Neural crest cell (in vitro differentiated cells): ENCODE data around the gene DACT3. TPM values are rescaled to one million over a fixed set of nuclear protein-coding genes. Genes with fewer than 3 reads are reported as not detected.
A peak's percentile ranks its signal among the peaks of the same experiment; 100 is the strongest.

ENCODE experiments used
- DNase-seq: peaks from one replicate; pipeline ENCODE4 v3.0.0; 2021; ENCODE audit warnings: low read depth, mixed read lengths, low spot score
- H3K27ac Mint-ChIP-seq: one replicate; pipeline ENCODE4 v1.8.0; 2021; ENCODE audit warnings: mild to moderate bottlenecking, mixed read lengths; ENCODE audit not compliant: unreplicated experiment
- H3K27me3 Mint-ChIP-seq: 2 replicates; pipeline ENCODE4 v1.8.0; 2021; ENCODE audit warnings: low read depth, mild to moderate bottlenecking, mixed read lengths
- H3K36me3 Mint-ChIP-seq: 2 replicates; pipeline ENCODE4 v1.8.0; 2021; ENCODE audit warnings: low read depth, mild to moderate bottlenecking, mixed read lengths
- H3K4me1 Mint-ChIP-seq: 2 replicates; pipeline ENCODE4 v1.8.0; 2021; ENCODE audit warnings: mixed read lengths
- H3K4me3 Mint-ChIP-seq: one replicate; pipeline ENCODE4 v1.8.0; 2021; ENCODE audit warnings: mild to moderate bottlenecking, mixed read lengths
- H3K9me3 Mint-ChIP-seq: 2 replicates; pipeline ENCODE4 v1.8.0; 2021; ENCODE audit warnings: mixed read lengths
- total RNA-seq: library from RNA; stranded (reverse); gene quantifications from 2 replicates; pipeline ENCODE4 v1.2.1, GENCODE V29; 2021
- TF ChIP-seq, protein P1 (sequence below): fragments of 200-600 bp; sonication (generic); conservative IDR thresholded peaks from 2 replicates; pipeline ENCODE4 v1.5.0; 2021; ENCODE audit warnings: antibody characterized with exemption, mild to moderate bottlenecking

Gene DACT3
- total RNA-seq, 1 donor from 2014 or later = 7.4 TPM

DNA sequence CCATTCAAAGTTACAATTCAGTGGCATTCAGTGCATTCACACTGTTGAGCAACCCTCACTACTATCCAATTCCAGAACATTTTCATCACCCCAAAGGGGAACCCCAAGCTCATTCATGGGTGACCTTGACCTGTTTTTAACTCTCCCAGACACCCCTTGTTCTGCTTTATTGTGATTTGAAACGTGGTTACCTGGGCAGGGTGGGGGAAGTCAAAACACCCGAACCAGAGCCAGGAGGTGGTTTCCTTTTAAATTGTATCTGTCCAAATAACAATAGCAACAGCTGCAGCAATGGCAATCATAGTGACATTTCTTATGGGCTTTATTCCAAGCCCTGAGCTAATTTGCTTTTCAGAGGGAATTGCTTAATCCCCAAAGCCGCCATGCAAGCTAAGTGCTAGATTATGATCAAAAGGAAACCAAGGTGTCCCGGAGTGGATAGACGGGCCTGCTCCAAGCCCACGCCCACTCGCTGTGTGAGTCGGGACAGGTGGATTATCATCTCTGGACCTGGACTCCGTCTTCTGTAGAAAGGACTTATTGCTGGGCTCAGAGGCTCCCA lies 42.2 kb downstream of the DACT3 start:
- DNase-seq = no peak
- Mint-ChIP-seq H3K27ac (no peak overlapping the region), H3K36me3 (no peaks in the 10 kb centered on the region), H3K4me1 (peaks cover 25% of the 10 kb centered on the region), H3K4me3 (no peak overlapping the region), H3K9me3 (no peaks in the 10 kb centered on the region), H3K27me3 (no peaks in the 10 kb centered on the region)
- TF ChIP-seq, protein P1, sequence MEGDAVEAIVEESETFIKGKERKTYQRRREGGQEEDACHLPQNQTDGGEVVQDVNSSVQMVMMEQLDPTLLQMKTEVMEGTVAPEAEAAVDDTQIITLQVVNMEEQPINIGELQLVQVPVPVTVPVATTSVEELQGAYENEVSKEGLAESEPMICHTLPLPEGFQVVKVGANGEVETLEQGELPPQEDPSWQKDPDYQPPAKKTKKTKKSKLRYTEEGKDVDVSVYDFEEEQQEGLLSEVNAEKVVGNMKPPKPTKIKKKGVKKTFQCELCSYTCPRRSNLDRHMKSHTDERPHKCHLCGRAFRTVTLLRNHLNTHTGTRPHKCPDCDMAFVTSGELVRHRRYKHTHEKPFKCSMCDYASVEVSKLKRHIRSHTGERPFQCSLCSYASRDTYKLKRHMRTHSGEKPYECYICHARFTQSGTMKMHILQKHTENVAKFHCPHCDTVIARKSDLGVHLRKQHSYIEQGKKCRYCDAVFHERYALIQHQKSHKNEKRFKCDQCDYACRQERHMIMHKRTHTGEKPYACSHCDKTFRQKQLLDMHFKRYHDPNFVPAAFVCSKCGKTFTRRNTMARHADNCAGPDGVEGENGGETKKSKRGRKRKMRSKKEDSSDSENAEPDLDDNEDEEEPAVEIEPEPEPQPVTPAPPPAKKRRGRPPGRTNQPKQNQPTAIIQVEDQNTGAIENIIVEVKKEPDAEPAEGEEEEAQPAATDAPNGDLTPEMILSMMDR = no peak

DNA sequence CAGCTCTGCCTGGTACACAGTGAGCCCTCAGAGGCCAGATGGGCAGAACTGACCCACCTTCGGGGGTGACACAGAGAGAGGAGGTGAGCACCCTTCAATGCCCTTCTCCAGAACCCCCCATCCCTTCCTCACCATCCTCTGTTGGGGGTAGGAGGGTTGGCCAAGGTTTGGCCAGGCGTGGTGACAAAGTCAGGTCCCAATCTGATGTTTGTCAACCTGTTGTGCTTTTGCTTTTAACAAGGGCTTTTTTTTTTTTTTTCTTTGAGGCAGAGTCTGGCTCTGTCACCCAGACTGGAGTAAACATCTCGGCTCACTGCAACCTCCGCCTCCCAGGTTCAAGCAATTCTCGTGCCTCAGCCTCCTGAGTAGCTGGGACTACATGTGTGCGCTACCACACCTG lies 43.4 kb downstream of the DACT3 start:
- H3K9me3 Mint-ChIP-seq = no peaks in the 10 kb centered on the region
- DNase-seq = no peak
- H3K27me3 Mint-ChIP-seq = no peaks in the 10 kb centered on the region
- TF ChIP-seq, protein P1 = no peak
- no peak overlapping the region for H3K27ac Mint-ChIP-seq
- H3K4me3 Mint-ChIP-seq = no peak overlapping the region
- peaks cover 26% of the 10 kb centered on the region for H3K4me1 Mint-ChIP-seq
- H3K36me3 Mint-ChIP-seq = no peaks in the 10 kb centered on the region

DNA sequence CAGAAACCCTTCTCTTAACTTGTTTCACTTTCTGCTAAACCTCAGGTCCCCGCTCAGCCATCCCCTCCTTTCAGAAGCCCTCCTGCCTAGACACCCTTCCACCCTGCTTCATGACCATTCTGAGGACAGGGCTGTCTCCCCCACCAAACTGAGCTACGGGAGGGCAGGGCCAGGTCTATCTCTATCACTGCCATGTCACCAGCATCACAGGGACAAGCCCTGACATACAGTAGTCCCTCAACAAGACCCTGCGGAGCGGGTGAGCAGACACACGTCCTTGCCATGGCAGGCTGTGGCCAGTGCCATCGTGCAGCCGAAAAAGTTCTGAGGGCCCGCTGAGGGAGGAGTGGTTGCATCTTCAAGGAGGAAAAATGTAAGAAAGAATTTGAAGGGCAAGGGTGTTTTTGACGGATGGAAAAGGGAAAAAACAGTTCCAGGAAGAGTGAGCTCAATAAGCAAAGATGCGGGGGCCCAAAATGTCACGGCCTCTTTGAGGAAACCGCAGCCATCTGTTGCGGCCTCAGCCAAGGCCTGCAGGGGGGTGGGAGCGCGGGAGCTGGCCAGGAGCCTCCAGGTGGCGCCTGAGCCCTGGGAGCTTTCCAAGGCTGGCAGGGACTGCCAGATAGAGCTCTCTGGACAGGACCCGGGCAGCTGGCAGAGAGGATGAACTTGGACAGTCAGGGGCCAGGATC lies 44.2 kb downstream of the DACT3 start:
- H3K4me3 Mint-ChIP-seq = no peak overlapping the region
- H3K9me3 Mint-ChIP-seq = no peaks in the 10 kb centered on the region
- H3K36me3 Mint-ChIP-seq = no peaks in the 10 kb centered on the region
- H3K27me3 Mint-ChIP-seq = no peaks in the 10 kb centered on the region
- peaks cover 26% of the 10 kb centered on the region for H3K4me1 Mint-ChIP-seq
- peak; percentile 45 for DNase-seq
- TF ChIP-seq, protein P1 = peak; percentile 57
- H3K27ac Mint-ChIP-seq = peak overlapping the region; percentile 91

DNA sequence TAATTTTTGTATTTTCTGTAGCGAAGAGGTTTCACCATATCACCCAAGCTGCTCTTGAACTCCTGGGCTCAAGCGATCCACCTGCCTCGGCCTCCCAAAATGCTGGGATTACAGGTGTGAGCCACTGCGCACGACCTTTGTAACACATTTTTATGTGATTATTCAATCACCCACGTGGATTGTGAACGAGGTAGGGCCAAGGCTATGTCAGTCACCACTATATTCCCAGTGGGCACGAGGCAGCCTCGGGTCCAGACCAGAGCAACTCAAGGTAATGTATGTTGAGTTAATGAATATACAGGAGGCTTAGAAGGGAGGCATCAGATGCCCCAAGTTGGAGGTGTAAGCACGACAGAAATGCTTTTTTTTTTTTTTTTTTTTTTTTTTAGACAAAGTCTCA lies 45.0 kb downstream of the DACT3 start:
- no peaks in the 10 kb centered on the region for H3K27me3 Mint-ChIP-seq
- no peaks in the 10 kb centered on the region for H3K36me3 Mint-ChIP-seq
- H3K4me3 Mint-ChIP-seq = no peak overlapping the region
- no peaks in the 10 kb centered on the region for H3K9me3 Mint-ChIP-seq
- no peak for DNase-seq
- TF ChIP-seq, protein P1 = no peak
- peaks cover 18% of the 10 kb centered on the region for H3K4me1 Mint-ChIP-seq
- peak overlapping the region; percentile 35 for H3K27ac Mint-ChIP-seq

DNA sequence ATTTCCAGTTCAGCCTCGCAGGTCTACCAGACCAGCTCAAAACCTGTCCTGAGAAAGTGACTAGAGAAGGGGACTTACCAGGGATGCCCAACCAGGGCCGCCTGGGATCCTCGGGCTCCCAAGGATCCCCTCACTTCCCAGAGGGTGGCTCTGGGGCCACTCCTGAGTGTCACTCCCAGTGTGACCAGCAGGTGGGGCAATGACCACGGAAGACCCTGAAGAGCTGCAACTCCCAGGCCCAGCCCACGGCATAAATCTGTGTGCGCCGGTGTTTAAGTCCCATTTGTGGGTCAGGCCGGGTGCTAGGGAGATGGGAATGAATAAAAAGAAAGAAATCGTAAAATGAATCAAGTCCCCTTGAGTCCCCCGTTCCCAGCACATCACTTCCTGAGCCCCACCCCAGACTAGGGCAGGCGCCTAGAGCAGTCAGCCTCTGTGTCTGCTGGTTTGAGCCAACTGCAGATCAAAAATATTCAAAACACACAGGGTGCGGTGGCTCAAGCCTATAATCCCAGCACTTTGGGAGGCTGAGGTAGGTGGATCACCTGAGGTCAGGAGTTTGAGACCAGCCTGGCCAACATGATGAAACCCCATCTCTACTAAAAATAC lies 46.8 kb downstream of the DACT3 start:
- DNase-seq = peak; percentile 93
- peaks cover 13% of the 10 kb centered on the region for H3K4me1 Mint-ChIP-seq
- H3K4me3 Mint-ChIP-seq = peak overlapping the region; percentile 33
- peaks cover 2% of the 10 kb centered on the region for H3K36me3 Mint-ChIP-seq
- no peak overlapping the region for H3K27ac Mint-ChIP-seq
- no peaks in the 10 kb centered on the region for H3K9me3 Mint-ChIP-seq
- H3K27me3 Mint-ChIP-seq = no peaks in the 10 kb centered on the region
- TF ChIP-seq, protein P1 = peak; percentile 89
